K562 (cell line): ENCODE data around the gene LAGE3. TPM values are rescaled to one million over a fixed set of nuclear protein-coding genes. Genes with fewer than 3 reads are reported as not detected.

ENCODE experiments used
- ATAC-seq: fragments of 200-7000 bp; cut with Tn5 transposase; 3 replicates; pipeline ENCODE4 v1.9.1; 2020; ENCODE audit warnings: moderate library complexity
- BruUV-seq: library from RNA; stranded (reverse); fragments of 400-500 nt; replicated peaks from 2 replicates; lab custom pipeline; 2021; lab: Mats Ljungman, UMichigan
- CTCF ChIA-PET: fragments of 300-600 bp; formaldehyde crosslinking; extraction: SDS; loops from one replicate; lab custom pipeline; 2021; ENCODE audit warnings: low intra/inter-chr PET ratio; lab: Yijun Ruan, JAX
- POLR2A ChIA-PET: fragments of 300-600, 350-650 bp; sonication (Branson Sonifier 250); formaldehyde crosslinking; extraction: SDS; loops from one replicate; lab custom pipeline; 2021; ENCODE audit warnings: antibody characterized with exemption, inconsistent platforms; lab: Yijun Ruan, JAX
- DNase-seq, 4 experiments: peaks; one replicate each; pipeline versions ENCODE4 v3.0.0 to v3.0.0-alpha.2; 2011 to 2018; ENCODE audit warnings: low spot score in 3 of 4, mixed read lengths in 3 of 4; ENCODE audit errors: extremely low read depth in 1 of 4
- FAIRE-seq: peaks from 2 replicates; lab custom pipeline; 2011; peaks lifted over from hg19 to GRCh38; lab: Jason Lieb, UNC
- H2AFZ ChIP-seq: 2 replicates; pipeline ENCODE4 v1.6.0; 2011; ENCODE audit warnings: low read depth, low read length, control low read depth, inconsistent platforms
- H3K27ac ChIP-seq: fragments of 200-600 bp; 3 replicates; pipeline ENCODE4 v1.8.0; 2011; ENCODE audit warnings: low read depth, mild to moderate bottlenecking, control low read depth, inconsistent platforms, low read length, moderate library complexity, mixed read lengths; ENCODE audit errors: extremely low read depth
- H3K27me3 ChIP-seq, 2 experiments: fragments of 300-600 bp in 1 of 2; 2 replicates in 1 of 2; 3 replicates in 1 of 2; pipeline versions ENCODE4 v1.6.0 to v1.8.0; 2011; ENCODE audit warnings: inconsistent platforms in 2 of 2, low read length in 2 of 2, mild to moderate bottlenecking in 1 of 2, mixed read lengths in 1 of 2, moderate library complexity in 1 of 2; ENCODE audit not compliant: control insufficient read depth in 2 of 2, insufficient read depth in 2 of 2
- H3K36me3 ChIP-seq: fragments of 300-600 bp; 3 replicates; pipeline ENCODE4 v1.8.0; 2011; ENCODE audit warnings: mild to moderate bottlenecking, low read length, inconsistent platforms; ENCODE audit not compliant: control insufficient read depth, insufficient read depth
- H3K4me1 ChIP-seq, 2 experiments: fragments of 200-600 bp in 1 of 2; replicated peaks in 1 of 2; 2 replicates in 1 of 2; 3 replicates in 1 of 2; pipeline versions ENCODE4 v1.5.1 to v1.8.0; 2011; ENCODE audit warnings: inconsistent platforms in 2 of 2, low read length in 2 of 2, mild to moderate bottlenecking in 1 of 2, mixed read lengths in 1 of 2, moderate library complexity in 1 of 2; ENCODE audit not compliant: control insufficient read depth in 2 of 2, insufficient read depth in 2 of 2
- H3K4me2 ChIP-seq: 2 replicates; pipeline ENCODE4 v1.6.1; 2011; ENCODE audit warnings: low read length, control low read depth, inconsistent platforms, mixed read lengths; ENCODE audit not compliant: insufficient read depth
- H3K4me3 ChIP-seq: fragments of 200-600 bp; sonication (generic), shearing (Covaris generic); 2 replicates; pipeline ENCODE4 v1.5.1; 2016; ENCODE audit warnings: control low read depth, inconsistent platforms
- H3K79me2 ChIP-seq: fragments of 200-600 bp; 3 replicates; pipeline ENCODE4 v1.8.0; 2011; ENCODE audit warnings: low read length, inconsistent platforms; ENCODE audit not compliant: control insufficient read depth, insufficient read depth
- H3K9ac ChIP-seq, 2 experiments: 2 replicates each; pipeline versions ENCODE4 v1.6.0 to v1.6.1; 2011; ENCODE audit warnings: low read depth in 2 of 2, low read length in 2 of 2, control low read depth in 1 of 2, inconsistent platforms in 1 of 2, mild to moderate bottlenecking in 1 of 2, mixed read lengths in 1 of 2; ENCODE audit not compliant: insufficient read depth in 1 of 2
- H3K9me1 ChIP-seq: one replicate; pipeline ENCODE4 v1.6.0; 2011; ENCODE audit warnings: inconsistent platforms, mild to moderate bottlenecking, low read length, moderate library complexity; ENCODE audit not compliant: control insufficient read depth, insufficient read depth
- H3K9me3 ChIP-seq: replicated peaks from 2 replicates; pipeline ENCODE4 v1.5.1; 2011; ENCODE audit warnings: low read depth, low read length, inconsistent platforms; ENCODE audit not compliant: control insufficient read depth, insufficient read depth
- H4K20me1 ChIP-seq: replicated peaks from 2 replicates; pipeline ENCODE4 v1.6.1; 2011; ENCODE audit warnings: low read length, inconsistent platforms, mixed read lengths; ENCODE audit not compliant: control insufficient read depth, insufficient read depth
- ATF1 ChIP-seq, 2 experiments: fragments of 450-650 bp in 1 of 2; IDR thresholded peaks; 2 replicates each; pipeline ENCODE4 v1.6.1; 2016; ENCODE audit warnings: missing compliant biosample characterization in 1 of 2, missing genetic modification characterization in 1 of 2
- FOXK1 ChIP-seq: sonication (generic); formaldehyde crosslinking; IDR thresholded peaks from 2 replicates; pipeline ENCODE4 v1.8.0; 2022; ENCODE audit warnings: missing genetic modification reagents, mild to moderate bottlenecking, borderline replicate concordance
- FOXP1 ChIP-seq: sonication (generic); formaldehyde crosslinking; IDR thresholded peaks from 2 replicates; pipeline ENCODE4 v1.8.0; 2022; ENCODE audit warnings: mild to moderate bottlenecking, missing genetic modification reagents
- HNRNPH1 ChIP-seq: fragments of 200-400 bp; formaldehyde crosslinking; optimal IDR thresholded peaks from 2 replicates; pipeline ENCODE3; 2017; ENCODE audit warnings: low read depth, mild to moderate bottlenecking, low read length, moderate library complexity
- NELFE ChIP-seq: IDR thresholded peaks from 2 replicates; pipeline ENCODE4 v1.6.1; 2011; ENCODE audit warnings: mild to moderate bottlenecking; ENCODE audit not compliant: insufficient read depth, insufficient read length
- PHF8 ChIP-seq: fragments of 200-600 bp; sonication (generic); IDR thresholded peaks from 2 replicates; pipeline ENCODE4 v1.6.1; 2012; ENCODE audit warnings: mixed run types, mild to moderate bottlenecking, inconsistent platforms, low read length, moderate library complexity, borderline replicate concordance
- POU5F1 ChIP-seq: fragments of 150-350 bp; IDR thresholded peaks from 2 replicates; pipeline ENCODE4 v1.6.1; 2014; ENCODE audit warnings: borderline replicate concordance, low read length, low read depth, mild to moderate bottlenecking; ENCODE audit not compliant: partially characterized antibody
- SMARCA4 ChIP-seq: fragments of 450-650 bp; IDR thresholded peaks from 2 replicates; pipeline ENCODE4 v1.6.1; 2016
- TAF9B ChIP-seq: fragments of 450-650 bp; IDR thresholded peaks from 2 replicates; pipeline ENCODE4 v1.6.1; 2018; ENCODE audit warnings: mild to moderate bottlenecking; ENCODE audit not compliant: partially characterized antibody
- TFAP4 ChIP-seq: sonication (generic); formaldehyde crosslinking; IDR thresholded peaks from 2 replicates; pipeline ENCODE4 v1.8.0; 2022; ENCODE audit warnings: missing genetic modification reagents, mild to moderate bottlenecking, moderate library complexity, borderline replicate concordance
- TFE3 ChIP-seq: fragments of 450-650 bp; formaldehyde crosslinking; IDR thresholded peaks from 2 replicates; pipeline ENCODE4 v1.4.0; 2020; ENCODE audit warnings: mild to moderate bottlenecking, mixed read lengths
- XRCC5 ChIP-seq: fragments of 200-400 bp; formaldehyde crosslinking; IDR thresholded peaks from 2 replicates; pipeline ENCODE4 v1.6.1; 2017; ENCODE audit warnings: low read depth, mild to moderate bottlenecking, low read length
- YY1 ChIP-seq, 3 experiments: IDR thresholded peaks; 2 replicates each; pipeline ENCODE4 v1.6.1; 2011; ENCODE audit warnings: low read length in 2 of 3, mild to moderate bottlenecking in 2 of 3, moderate library complexity in 2 of 3, borderline replicate concordance in 1 of 3, control low read depth in 1 of 3, low read depth in 1 of 3; ENCODE audit not compliant: insufficient read depth in 3 of 3, insufficient replicate concordance in 2 of 3, control insufficient read depth in 1 of 3, insufficient read length in 1 of 3; ENCODE audit errors: extremely low read depth in 1 of 3
- ZBTB1 ChIP-seq: sonication (generic); formaldehyde crosslinking; IDR thresholded peaks from 2 replicates; pipeline ENCODE4 v1.8.1; 2023; ENCODE audit warnings: missing genetic modification reagents, low read depth, mild to moderate bottlenecking, borderline replicate concordance
- WGBS: fragments of 100-300 bp; shearing (Covaris generic); methylation state at CpG from one replicate; pipeline ENCODE4 v1.1.6; 2016; ENCODE audit warnings: low coverage, mixed read lengths; ENCODE audit not compliant: insufficient coverage; ENCODE audit errors: missing lambda C conversion rate; 5-methylcytosine and 5-hydroxymethylcytosine counted together
- in situ Hi-C: fragments of 300-500 bp; cut with MboI; formaldehyde crosslinking; loops from 4 replicates; pipeline ENCODE4 v1.15.0; 2018; ENCODE audit warnings: inconsistent platforms, mixed read lengths
- intact Hi-C: fragments of 100-400 bp; cut with micrococcal nuclease; formaldehyde crosslinking; loops from 2 replicates; pipeline ENCODE4 v1.14.2; 2022
- polyA plus RNA-seq, 8 experiments: library from polyadenylated mRNA; depleted of rRNA in 4 of 8; stranded (reverse) in 5 of 8; unstranded in 3 of 8; fragments of >200 nt; fragmentation: Nextera tagmentation in 2 of 8; fragmentation: Illumina TruSeq in 1 of 8; extraction: Ambion mirVana in 2 of 8; extraction: Trizol in 1 of 8; gene quantifications; 2 replicates each; pipeline versions ENCODE4 v1.2.1 to v1.2.3, GENCODE V29; 2011 to 2014; ENCODE audit warnings: inconsistent platforms in 1 of 8, missing spikeins in 1 of 8
- total RNA-seq, 7 experiments: library from RNA; depleted of rRNA in 6 of 7; stranded (reverse); fragments of >200 nt in 6 of 7; fragmentation: Illumina TruSeq in 2 of 7; extraction: Trizol in 2 of 7; gene quantifications; 2 replicates each; pipeline versions ENCODE4 v1.2.1 to v1.2.3, GENCODE V29; 2011 to 2021; ENCODE audit warnings: low replicate concordance in 1 of 7

The LAGE3 gene
- total and polyA plus RNA-seq, 9 of the 15 experiments (the other 6 are each of a cell fraction or from before 2014, with no cell fraction given) = 28.2 to 125 (median 35.8) TPM

- Histone ChIP-seq H3K9ac (peak overlapping the region in 1 of 2 experiments; percentile 92; a peak in 2 of 4 replicates), H4K20me1 (peaks cover 3% of the 10 kb centered on the region; the same call in 1 of the 2 replicates), H3K79me2 (peaks cover 30% of the 10 kb centered on the region), H3K4me3 (no peak overlapping the region; the same call in 1 of the 2 replicates), H3K9me3 (no peaks in the 10 kb centered on the region), H3K4me2 (0 out of 2 replicates have a peak overlapping the region, but pooled peaks have one; percentile 81), H2AFZ (no peak overlapping the region), H3K27ac (no peak overlapping the region), H3K4me1 (peaks cover 7 to 50% of the 10 kb centered on the region in 2 experiments; a peak in 3 of 5 replicates)
- ChIA-PET CTCF (no interaction called here), POLR2A (interaction anchor here (0.6 to 2.9 kb wide), 3 partner anchors 12 to 62 kb away, joined by 3 to 10 read pairs (median 3); partner anchors contain the start of gene RPL10)
- FAIRE-seq (no peak), ATAC-seq (no peak)
- no TSS peak for BruUV-seq
- in situ Hi-C loops = no loop called here
- no peak for TF ChIP-seq TFAP4 (CRISPR knock-in tag)
- TF ChIP-seq YY1 (IDR thresholded peaks at IDR 0.05; ENCODE audit: borderline replicate concordance in 1 of 3, control insufficient read depth in 1 of 3, extremely low read depth in 1 of 3, insufficient read depth in 3 of 3, insufficient read length in 1 of 3, insufficient replicate concordance in 2 of 3, low read depth in 1 of 3, low read length in 2 of 3) = no peak
- no peak for TF ChIP-seq TAF9B
- TF ChIP-seq PHF8 = no peak
- TF ChIP-seq NELFE = no peak
- no peak for TF ChIP-seq XRCC5
- TF ChIP-seq FOXK1 (CRISPR knock-in tag) = no peak
- TF ChIP-seq ATF1 (CRISPR knock-in tag; IDR thresholded peaks at IDR 0.05) = no peak
- TF ChIP-seq ATF1 (tag; IDR thresholded peaks at IDR 0.05) = no peak
- no peak for TF ChIP-seq SMARCA4
- TF ChIP-seq HNRNPH1 = no peak
- no peak for TF ChIP-seq POU5F1
- TF ChIP-seq FOXP1 (CRISPR knock-in tag) = no peak
- no peak for TF ChIP-seq TFE3 (CRISPR knock-in tag)
- no peak for TF ChIP-seq ZBTB1
- TF ChIP-seq, all 486 proteins: peak for 0
- Histone ChIP-seq H3K27me3 (no peaks in the 10 kb centered on the region), H3K36me3 (peaks cover 45% of the 10 kb centered on the region; the same call in 2 of the 3 replicates), H3K9me1 (no peaks in the 10 kb centered on the region)
- DNase-seq = no peak
- WGBS = 92% methylated on average over 12 of the region's 26 CpGs
- intact Hi-C loops = no loop called here
Measured at GRCh38 chrX:154460326-154460725, 18.8 kb downstream of the LAGE3 start.
